Effector memory CD8-positive, alpha-beta T cell (primary cell): ENCODE results near the gene GHRL.

Experiments used
- ATAC-seq: fragments of 150-1000 bp; cut with Tn5 transposase; replicated peaks from 2 replicates; pipeline ENCODE4 v1.10.0; 2021; ENCODE audit warnings: mild to moderate bottlenecking, moderate library complexity
- DNase-seq, 3 experiments: peaks; one replicate each; pipeline ENCODE4 v3.0.0; 2021
- H3K27ac Mint-ChIP-seq, 2 donors: one replicate each; pipeline ENCODE4 v1.8.0; 2022; ENCODE audit warnings: mild to moderate bottlenecking in 2 of 2, mixed read lengths in 2 of 2, moderate library complexity in 2 of 2
- H3K27me3 Mint-ChIP-seq, 2 donors: one replicate each; pipeline ENCODE4 v1.8.0; 2022; ENCODE audit warnings: mixed read lengths in 2 of 2
- H3K36me3 Mint-ChIP-seq: one replicate; pipeline ENCODE4 v1.8.0; 2022; ENCODE audit warnings: mild to moderate bottlenecking, moderate library complexity, mixed read lengths; ENCODE audit not compliant: insufficient read depth
- H3K4me1 Mint-ChIP-seq, 2 donors: one replicate each; pipeline ENCODE4 v1.8.0; 2022; ENCODE audit warnings: low read depth in 2 of 2, mixed read lengths in 2 of 2
- H3K4me3 Mint-ChIP-seq, 2 donors: one replicate each; pipeline ENCODE4 v1.8.0; 2022; ENCODE audit warnings: mild to moderate bottlenecking in 2 of 2, mixed read lengths in 2 of 2, moderate library complexity in 2 of 2
- H3K9me3 Mint-ChIP-seq, 2 donors: one replicate each; pipeline ENCODE4 v1.8.0; 2022; ENCODE audit warnings: mixed read lengths in 2 of 2

Gene GHRL

GRCh38 chr3:10319251-10319650, 26.5 kb upstream of the GHRL start:
- peaks cover 25% of the 10 kb centered on the region for H3K36me3 Mint-ChIP-seq
- no peak for ATAC-seq
- H3K27me3 Mint-ChIP-seq: peaks cover 0 to 9% of the 10 kb centered on the region in 2 donors
- peaks cover 12 to 29% of the 10 kb centered on the region in 2 donors for H3K4me1 Mint-ChIP-seq
- H3K27ac Mint-ChIP-seq: peak overlapping the region; percentile 92 to 96
- no peaks in the 10 kb centered on the region for H3K9me3 Mint-ChIP-seq
- no peak for DNase-seq
- peak overlapping the region; percentile 86 to 90 for H3K4me3 Mint-ChIP-seq

- Mint-ChIP-seq H3K36me3 (peaks cover 33% of the 10 kb centered on the region), H3K4me1 (peaks cover 14 to 29% of the 10 kb centered on the region in 2 donors), H3K9me3 (no peaks in the 10 kb centered on the region), H3K27me3 (no peaks in the 10 kb centered on the region), H3K27ac (no peak overlapping the region), H3K4me3 (peak overlapping the region; percentile 14 to 22)
- DNase-seq (no peak), ATAC-seq (no peak)
These were observed 25.2 kb upstream of the GHRL start for GRCh38 chr3:10317961-10318350.

DNA sequence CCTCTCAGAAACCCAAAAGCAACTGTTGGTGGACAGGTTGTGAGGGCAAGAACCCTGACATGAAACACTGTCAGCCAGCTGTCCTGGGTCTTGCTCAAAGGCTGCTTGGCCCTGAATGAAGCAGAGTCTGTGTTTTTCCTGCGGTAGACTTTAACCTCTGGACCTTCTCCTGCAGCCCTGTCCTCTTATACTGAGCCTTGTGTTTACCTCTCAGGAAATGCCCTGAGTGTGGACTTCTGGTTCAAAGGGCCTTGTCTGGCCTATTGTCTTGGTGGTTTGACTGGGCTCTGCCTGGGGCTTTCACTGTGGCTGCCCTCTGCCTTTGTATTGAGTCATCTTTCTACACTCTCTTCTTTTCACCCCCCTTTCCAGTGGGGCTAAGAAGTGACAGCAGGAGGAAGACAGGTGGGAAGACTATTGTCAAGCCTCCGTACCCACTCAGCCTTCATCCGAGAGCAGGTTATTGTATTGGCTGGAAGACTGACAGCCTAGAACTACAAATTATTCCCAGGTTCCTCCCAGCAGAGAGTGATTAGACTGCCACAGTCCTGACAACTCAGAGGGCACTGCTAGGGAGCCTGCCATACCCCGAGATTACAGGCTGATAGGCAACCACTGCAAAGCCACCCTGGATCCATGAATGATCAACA, 24.7 kb upstream of the GHRL start:
- Mint-ChIP-seq H3K27ac (no peak overlapping the region), H3K4me3 (no peak overlapping the region), H3K4me1 (peaks cover 14 to 29% of the 10 kb centered on the region in 2 donors), H3K27me3 (no peaks in the 10 kb centered on the region), H3K36me3 (peaks cover 35% of the 10 kb centered on the region), H3K9me3 (no peaks in the 10 kb centered on the region)
- ATAC-seq: no peak
- DNase-seq: no peak

- peaks cover 16 to 22% of the 10 kb centered on the region in 2 donors for H3K4me1 Mint-ChIP-seq
- H3K36me3 Mint-ChIP-seq: peaks cover 42% of the 10 kb centered on the region
- H3K4me3 Mint-ChIP-seq: no peak overlapping the region
- no peaks in the 10 kb centered on the region for H3K9me3 Mint-ChIP-seq
- peak overlapping the region in 1 of 2 donors; percentile 59 for H3K27ac Mint-ChIP-seq
- DNase-seq: no peak
- no peak for ATAC-seq
- H3K27me3 Mint-ChIP-seq: no peaks in the 10 kb centered on the region
These were observed 23.1 kb upstream of the GHRL start for GRCh38 chr3:10315771-10316344.

DNA sequence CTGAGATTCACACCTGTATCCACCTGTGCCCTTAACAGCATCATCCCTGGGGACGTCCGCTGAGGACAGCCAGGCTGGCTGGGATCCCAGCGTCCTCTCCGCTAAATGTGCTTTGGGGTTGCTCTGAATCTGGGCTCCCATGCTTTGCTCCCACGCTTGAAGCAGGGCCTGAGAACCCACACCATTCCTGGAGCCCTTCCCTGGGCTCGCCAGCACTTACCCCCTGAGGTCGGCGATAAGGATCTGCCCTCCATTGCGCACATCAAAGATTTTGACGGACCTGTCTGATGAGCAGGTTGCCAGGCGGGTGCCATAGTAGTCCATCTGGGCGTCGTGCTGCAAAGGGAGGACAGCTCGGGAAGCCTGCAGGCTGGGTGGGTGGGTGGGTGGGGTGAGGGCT, 22.4 kb upstream of the GHRL start:
- DNase-seq: no peak
- Mint-ChIP-seq H3K27ac (peak overlapping the region in 1 of 2 donors; percentile 59), H3K36me3 (peaks cover 39% of the 10 kb centered on the region), H3K27me3 (no peaks in the 10 kb centered on the region), H3K4me1 (peaks cover 16 to 18% of the 10 kb centered on the region in 2 donors), H3K4me3 (no peak overlapping the region), H3K9me3 (no peaks in the 10 kb centered on the region)
- ATAC-seq: no peak

GRCh38 chr3:10312861-10313260, 20.1 kb upstream of the GHRL start:
- ATAC-seq (no peak), DNase-seq (no peak)
- Mint-ChIP-seq H3K36me3 (peaks cover 53% of the 10 kb centered on the region), H3K27ac (peak overlapping the region; percentile 32 to 74), H3K4me1 (peaks cover under 1 to 8% of the 10 kb centered on the region in 2 donors), H3K9me3 (no peaks in the 10 kb centered on the region), H3K27me3 (no peaks in the 10 kb centered on the region), H3K4me3 (no peak overlapping the region)

GRCh38 chr3:10312391-10312790, 19.6 kb upstream of the GHRL start:
- H3K36me3 Mint-ChIP-seq: peaks cover 58% of the 10 kb centered on the region
- H3K4me1 Mint-ChIP-seq: peaks cover 0 to 8% of the 10 kb centered on the region in 2 donors
- peak overlapping the region in 1 of 2 donors; percentile 32 for H3K27ac Mint-ChIP-seq
- DNase-seq: no peak
- ATAC-seq: no peak
- no peaks in the 10 kb centered on the region for H3K9me3 Mint-ChIP-seq
- H3K27me3 Mint-ChIP-seq: no peaks in the 10 kb centered on the region
- no peak overlapping the region for H3K4me3 Mint-ChIP-seq

DNA sequence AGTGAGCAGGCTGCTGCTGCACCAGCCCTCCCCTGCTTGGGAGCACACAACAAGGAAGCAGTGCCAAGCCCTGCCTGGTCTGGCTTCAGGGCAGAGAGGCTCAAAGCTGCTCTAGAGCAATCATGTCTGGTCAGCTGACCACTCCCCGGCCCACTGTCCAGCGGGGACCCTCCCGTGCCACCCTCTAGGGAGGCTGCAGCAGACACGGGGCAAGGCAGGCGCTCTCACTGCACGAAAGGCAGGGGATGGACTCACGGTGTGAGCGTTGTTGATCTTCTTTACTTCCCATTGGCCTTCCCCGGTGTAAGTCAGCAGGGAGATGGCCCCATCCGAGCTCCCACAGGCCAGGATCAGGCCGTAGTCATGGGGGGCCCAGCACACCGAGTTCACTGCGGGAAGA, 19.0 kb upstream of the GHRL start:
- ATAC-seq: no peak
- no peaks in the 10 kb centered on the region for H3K27me3 Mint-ChIP-seq
- peaks cover 60% of the 10 kb centered on the region for H3K36me3 Mint-ChIP-seq
- peak overlapping the region in 1 of 2 donors; percentile 32 for H3K27ac Mint-ChIP-seq
- DNase-seq: no peak
- H3K4me1 Mint-ChIP-seq: peaks cover 0 to 8% of the 10 kb centered on the region in 2 donors
- H3K9me3 Mint-ChIP-seq: no peaks in the 10 kb centered on the region
- no peak overlapping the region for H3K4me3 Mint-ChIP-seq

DNA sequence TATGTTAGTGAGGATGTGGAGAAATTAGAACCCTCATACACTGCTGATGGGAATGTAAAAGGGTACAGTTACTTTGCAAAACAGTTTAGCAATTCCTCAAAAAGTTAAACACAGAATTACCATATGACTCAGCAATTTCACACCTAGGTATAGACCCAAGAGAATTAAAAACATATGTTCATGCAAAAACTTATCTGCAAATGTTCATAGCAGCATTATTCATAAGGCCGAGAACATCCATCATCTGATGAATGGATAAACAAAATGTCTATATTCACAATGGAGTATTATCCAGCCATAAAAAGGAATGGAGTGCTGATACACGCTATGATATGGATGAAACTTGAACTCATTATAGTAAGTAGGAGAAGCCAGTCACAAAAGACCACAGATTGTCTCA, 17.8 kb upstream of the GHRL start:
- H3K4me3 Mint-ChIP-seq: no peak overlapping the region
- no peaks in the 10 kb centered on the region for H3K9me3 Mint-ChIP-seq
- H3K4me1 Mint-ChIP-seq: peaks cover 0 to 10% of the 10 kb centered on the region in 2 donors
- no peaks in the 10 kb centered on the region for H3K27me3 Mint-ChIP-seq
- peaks cover 68% of the 10 kb centered on the region for H3K36me3 Mint-ChIP-seq
- ATAC-seq (no peak), DNase-seq (no peak)
- H3K27ac Mint-ChIP-seq: no peak overlapping the region

GRCh38 chr3:10309736-10310135, 17.0 kb upstream of the GHRL start:
- H3K4me1 Mint-ChIP-seq: peaks cover 0 to 10% of the 10 kb centered on the region in 2 donors
- no peak overlapping the region for H3K4me3 Mint-ChIP-seq
- peak overlapping the region; percentile 21 to 42 for H3K27ac Mint-ChIP-seq
- DNase-seq (no peak), ATAC-seq (no peak)
- peaks cover 74% of the 10 kb centered on the region for H3K36me3 Mint-ChIP-seq
- H3K27me3 Mint-ChIP-seq: no peaks in the 10 kb centered on the region
- no peaks in the 10 kb centered on the region for H3K9me3 Mint-ChIP-seq

GRCh38 chr3:10308678-10309077, 15.9 kb upstream of the GHRL start:
- DNase-seq (no peak), ATAC-seq (no peak)
- Mint-ChIP-seq H3K36me3 (peaks cover 74% of the 10 kb centered on the region), H3K4me3 (no peak overlapping the region), H3K4me1 (peaks cover 0 to 10% of the 10 kb centered on the region in 2 donors), H3K27me3 (no peaks in the 10 kb centered on the region), H3K9me3 (no peaks in the 10 kb centered on the region), H3K27ac (peak overlapping the region in 1 of 2 donors; percentile 74)

GRCh38 chr3:10306156-10306555, 13.4 kb upstream of the GHRL start:
- DNase-seq (no peak), ATAC-seq (no peak)
- peak overlapping the region in 1 of 2 donors; percentile 0 for H3K27ac Mint-ChIP-seq
- peaks cover 80% of the 10 kb centered on the region for H3K36me3 Mint-ChIP-seq
- no peak overlapping the region for H3K4me3 Mint-ChIP-seq
- peaks cover 0 to 4% of the 10 kb centered on the region in 2 donors for H3K4me1 Mint-ChIP-seq
- H3K27me3 Mint-ChIP-seq: no peaks in the 10 kb centered on the region
- H3K9me3 Mint-ChIP-seq: no peaks in the 10 kb centered on the region

GRCh38 chr3:10305331-10305902, 12.7 kb upstream of the GHRL start:
- Mint-ChIP-seq H3K27ac (peak overlapping the region in 1 of 2 donors; percentile 0), H3K9me3 (no peaks in the 10 kb centered on the region), H3K4me3 (no peak overlapping the region), H3K36me3 (peaks cover 80% of the 10 kb centered on the region), H3K27me3 (no peaks in the 10 kb centered on the region), H3K4me1 (peaks cover 0 to 4% of the 10 kb centered on the region in 2 donors)
- DNase-seq: no peak
- no peak for ATAC-seq

GRCh38 chr3:10304905-10305304, 12.2 kb upstream of the GHRL start:
- no peaks in the 10 kb centered on the region for H3K27me3 Mint-ChIP-seq
- H3K4me1 Mint-ChIP-seq: peaks cover 0 to 4% of the 10 kb centered on the region in 2 donors
- DNase-seq: no peak
- no peak overlapping the region for H3K4me3 Mint-ChIP-seq
- peak overlapping the region in 1 of 2 donors; percentile 28 for H3K27ac Mint-ChIP-seq
- H3K9me3 Mint-ChIP-seq: no peaks in the 10 kb centered on the region
- peaks cover 79% of the 10 kb centered on the region for H3K36me3 Mint-ChIP-seq
- no peak for ATAC-seq
